Stimulated activated CD8-positive, alpha-beta memory T cell treated with anti-CD3 and anti-CD28 coated beads, Interleukin-12 subunit alpha, Interleukin-12 subunit beta, amount 100 ng/mL, for 24 hours (primary cell): ENCODE measurements around the gene FURIN.
"Not testable (repeated sequence)": the region's sequence is repeated elsewhere in the genome, so short reads cannot be mapped to it uniquely, and the experiment has no call there.

ENCODE experiments used
- DNase-seq: peaks from one replicate; pipeline ENCODE4 v3.0.0-alpha.2; 2020; ENCODE audit errors: extremely low read depth

FURIN gene

GRCh38 chr15:90844696-90845095, 23.7 kb upstream of the FURIN start:
- no peak for DNase-seq

- DNase-seq: no peak
Observed at GRCh38 chr15:90845201-90845949, 23.0 kb upstream of the FURIN start.

- DNase-seq: not testable (repeated sequence)
Observed at GRCh38 chr15:90849424-90849823, 19.0 kb upstream of the FURIN start.

GRCh38 chr15:90851114-90851513, 17.3 kb upstream of the FURIN start:
- no peak for DNase-seq

- DNase-seq: no peak
Observed at GRCh38 chr15:90851940-90852339, 16.4 kb upstream of the FURIN start.

GRCh38 chr15:90855139-90855538, 13.2 kb upstream of the FURIN start:
- DNase-seq: no peak

GRCh38 chr15:90857337-90857736, 11.1 kb upstream of the FURIN start:
- no peak for DNase-seq

- no peak for DNase-seq
Observed at GRCh38 chr15:90857883-90858443, 10.4 kb upstream of the FURIN start.

- no peak for DNase-seq
Observed at GRCh38 chr15:90859234-90860131, 8.9 kb upstream of the FURIN start.

GRCh38 chr15:90860450-90860849, 7.9 kb upstream of the FURIN start:
- DNase-seq: no peak

- no peak for DNase-seq
Observed at GRCh38 chr15:90860942-90861675, 7.3 kb upstream of the FURIN start.

GRCh38 chr15:90862487-90862886, 5.9 kb upstream of the FURIN start:
- DNase-seq: no peak

- no peak for DNase-seq
Observed at GRCh38 chr15:90862964-90863778, 5.2 kb upstream of the FURIN start.

GRCh38 chr15:90863987-90864386, 4.4 kb upstream of the FURIN start:
- no peak for DNase-seq

- no peak for DNase-seq
Observed at GRCh38 chr15:90864507-90864906, 3.9 kb upstream of the FURIN start.

- DNase-seq: no peak
Observed at GRCh38 chr15:90865702-90866101, 2.7 kb upstream of the FURIN start.

GRCh38 chr15:90866161-90866715, 2.1 kb upstream of the FURIN start:
- no peak for DNase-seq

- DNase-seq: no peak
Observed at GRCh38 chr15:90866800-90867199, 1.6 kb upstream of the FURIN start.

GRCh38 chr15:90869140-90869541, 753 bp downstream of the FURIN start:
- DNase-seq: no peak

GRCh38 chr15:90869601-90870353, 1.4 kb downstream of the FURIN start:
- DNase-seq: no peak
